Renal cortical epithelial cell (primary cell): Measurements from ENCODE around the gene KCNJ10. TPM values are rescaled to one million over a fixed set of nuclear protein-coding genes. Genes with fewer than 3 reads are reported as not detected.
"Not testable (repeated sequence)": the region's sequence is repeated elsewhere in the genome, so short reads cannot be mapped to it uniquely, and the experiment has no call there.

Experiments
- DNase-seq: peaks from one replicate; pipeline ENCODE4 v3.0.0-alpha.2; 2011; ENCODE audit warnings: low read depth
- total RNA-seq: library from RNA; depleted of rRNA; stranded (reverse); fragments of >200 nt; gene quantifications from 2 replicates; pipeline ENCODE4 v1.2.3, GENCODE V29; 2014

Gene KCNJ10
- total RNA-seq, 1 donor from 2014 or later = 0.15 TPM

DNA sequence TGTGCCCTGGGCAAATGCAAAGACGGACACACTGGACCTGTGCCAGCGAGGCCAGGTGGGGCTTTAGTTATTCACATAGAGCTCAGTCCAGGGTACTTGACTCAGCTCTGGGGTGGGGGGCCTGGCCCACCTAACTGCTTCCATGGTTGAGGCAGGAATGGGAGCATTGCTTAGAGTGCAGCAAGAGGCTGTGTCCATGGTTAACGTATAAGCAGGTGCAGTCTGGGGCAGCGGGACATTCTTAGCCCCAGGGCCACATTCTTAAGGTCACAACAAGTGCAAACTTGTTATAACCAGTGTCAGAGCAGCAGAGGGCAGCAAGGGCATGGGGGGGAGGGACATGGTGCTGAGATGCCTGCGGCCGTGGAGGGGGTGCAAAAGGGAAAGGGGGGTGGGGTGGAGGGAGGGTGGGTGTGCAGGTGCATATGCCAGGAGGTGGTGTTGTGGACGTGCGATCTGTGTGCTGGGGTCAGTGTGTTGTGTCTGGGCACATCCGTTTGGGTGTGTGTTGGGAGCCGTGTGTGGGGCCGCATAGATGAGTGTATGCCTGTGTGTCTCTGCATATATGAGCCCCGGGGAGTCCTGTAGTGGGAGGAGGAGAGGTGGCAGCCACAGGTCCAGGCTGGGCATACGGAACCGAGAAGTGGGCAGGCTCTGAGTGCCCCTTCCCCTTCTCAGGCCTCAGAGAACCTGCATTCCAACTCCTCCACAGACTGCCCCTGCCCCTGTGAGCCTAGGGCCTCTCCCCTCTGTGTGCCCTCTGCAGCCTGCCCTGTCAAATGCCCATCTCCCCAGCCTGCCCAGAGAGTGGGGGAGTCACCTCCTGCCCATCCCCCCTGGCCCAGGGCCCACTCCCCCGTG, 8.4 kb downstream of the KCNJ10 start:
- DNase-seq = peak; percentile 81

DNA sequence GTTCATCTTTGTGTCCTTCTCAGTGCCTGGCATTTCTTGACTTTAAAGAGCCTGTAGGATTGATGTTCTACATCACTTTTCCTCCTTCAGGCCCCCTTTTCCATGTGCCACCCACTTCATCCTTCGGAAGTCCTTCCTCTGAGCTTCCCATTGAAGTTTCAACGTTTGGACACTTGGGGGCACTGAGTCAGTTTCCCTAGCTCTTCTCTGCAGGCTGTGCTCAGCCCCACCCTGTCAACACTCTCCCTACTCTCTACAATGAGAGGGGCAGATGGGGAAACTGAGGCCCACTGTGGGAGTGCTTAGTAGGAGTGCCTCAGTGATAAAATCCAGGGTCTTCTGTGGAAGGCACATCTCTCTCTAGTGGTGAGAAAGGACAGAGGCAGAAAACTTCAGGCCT, 11.9 kb downstream of the KCNJ10 start:
- no peak for DNase-seq

DNA sequence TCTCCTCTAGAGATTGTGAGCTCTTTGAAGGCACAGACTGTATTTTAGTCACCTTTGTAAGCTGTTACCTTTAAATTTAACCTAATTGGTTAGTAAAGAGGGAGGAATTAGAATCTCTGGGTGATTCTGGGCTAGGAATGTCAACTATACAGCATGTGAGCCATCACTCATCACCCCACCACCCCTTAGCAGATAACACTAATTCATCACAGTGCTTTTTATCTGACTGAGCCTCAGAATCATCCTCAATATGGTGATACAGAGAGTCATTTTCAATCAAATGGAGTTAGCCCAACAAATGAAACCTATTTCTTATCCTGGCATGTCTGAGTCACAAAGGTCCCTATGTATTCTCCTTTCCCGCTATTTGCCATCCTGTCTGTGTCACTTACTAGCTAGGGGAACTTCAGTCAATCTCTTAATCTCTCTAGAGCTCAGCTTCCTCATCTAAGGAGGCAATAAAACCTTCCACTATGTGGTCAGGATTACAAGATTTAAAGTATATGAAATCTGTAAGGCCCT, 13.3 kb downstream of the KCNJ10 start:
- no peak for DNase-seq

DNA sequence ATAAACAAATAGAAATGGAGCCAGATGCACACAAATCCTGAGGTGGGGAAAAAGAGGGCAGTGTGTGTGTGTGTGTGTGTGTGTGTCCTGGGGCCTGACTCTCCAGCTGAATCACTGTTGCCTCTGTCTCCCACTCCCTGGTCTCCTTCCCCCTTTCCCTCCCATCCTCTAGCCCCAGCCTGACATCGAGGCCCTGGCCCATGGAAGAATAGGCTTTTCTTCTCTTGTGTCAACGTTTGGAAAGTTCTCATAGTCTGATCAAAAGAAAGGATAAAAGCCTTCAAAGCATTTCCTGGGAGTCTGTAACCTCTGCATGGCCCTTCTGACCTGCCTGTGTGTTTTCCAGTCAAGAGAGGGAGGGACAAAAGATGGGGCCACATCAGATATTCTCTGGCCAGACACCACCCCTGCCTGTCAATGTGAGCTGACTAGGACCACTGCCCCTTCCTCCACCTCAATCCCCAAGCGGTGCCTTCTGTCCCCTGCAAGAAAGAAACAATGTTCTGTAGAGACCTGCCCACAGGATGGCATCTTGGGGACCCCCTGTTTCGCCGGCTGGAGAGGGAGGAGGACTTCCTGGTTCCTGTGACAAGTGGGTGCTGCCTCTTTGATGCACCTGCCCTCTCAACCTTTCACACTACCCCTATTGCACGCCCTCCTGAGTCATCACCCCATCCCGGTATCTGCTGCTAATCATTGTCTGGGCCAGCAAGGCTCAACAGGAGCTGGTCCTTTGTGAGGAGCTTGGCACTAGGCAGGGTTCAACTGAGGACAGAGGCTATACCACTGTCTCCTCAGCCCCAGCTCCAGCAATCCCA, 16.2 kb downstream of the KCNJ10 start:
- no peak for DNase-seq

DNA sequence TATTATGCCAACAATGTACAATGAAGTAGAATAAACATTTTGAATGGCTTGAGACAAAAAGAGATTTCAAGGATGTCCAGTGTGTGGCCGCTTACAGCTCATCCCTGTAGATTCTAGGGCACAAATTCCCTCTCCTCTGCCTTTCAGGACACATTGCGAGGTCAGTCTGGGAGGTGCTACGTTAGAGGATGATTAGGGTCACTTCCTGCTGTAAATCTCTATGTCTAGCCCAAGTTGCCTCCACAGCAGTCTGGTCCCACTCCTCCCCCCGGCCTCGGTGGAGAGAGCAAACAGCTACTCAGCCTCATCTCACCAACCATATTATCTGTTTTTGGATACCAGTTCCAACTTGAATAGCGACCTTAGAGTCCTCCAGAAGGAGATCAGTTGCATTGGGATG, 17.0 kb downstream of the KCNJ10 start:
- DNase-seq = no peak

DNA sequence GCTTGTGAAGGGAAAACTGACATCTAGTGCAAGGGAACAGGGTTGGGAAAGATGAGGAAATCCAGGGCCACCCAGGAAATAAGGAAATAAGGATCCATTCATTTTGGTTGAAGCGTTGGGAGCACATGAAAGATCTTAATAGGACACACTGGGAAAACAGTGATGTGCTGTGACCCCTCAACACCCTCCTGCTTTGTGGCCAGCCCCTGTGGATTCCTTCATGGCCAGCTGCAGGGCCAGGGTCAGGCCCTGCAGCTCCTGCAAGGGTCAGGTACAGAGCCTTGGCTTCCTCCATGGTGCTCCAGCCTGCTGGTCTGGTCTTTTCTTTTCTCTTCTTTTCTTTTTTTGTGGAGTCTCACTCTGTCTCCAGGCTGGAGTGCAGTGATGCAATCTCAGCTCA, 19.3 kb downstream of the KCNJ10 start:
- no peak for DNase-seq

DNA sequence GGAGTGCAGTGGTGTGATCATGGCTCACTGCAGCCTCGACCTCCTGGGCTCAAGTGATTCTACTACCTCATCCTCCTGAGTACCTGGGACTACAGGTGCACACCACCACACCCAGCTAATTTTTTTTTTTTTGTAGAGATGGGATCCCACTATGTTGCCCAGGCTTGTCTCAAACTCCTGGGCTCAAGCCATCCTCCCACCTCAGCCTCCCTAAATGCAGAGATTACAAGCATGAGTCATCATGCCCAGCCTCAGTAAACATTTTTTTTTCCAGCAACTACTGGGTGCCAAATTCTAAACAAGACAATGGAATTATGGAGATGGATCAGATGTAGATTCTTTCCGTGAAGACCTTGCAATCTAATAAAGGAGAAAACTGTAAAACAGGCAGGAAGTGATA, 19.8 kb downstream of the KCNJ10 start:
- not testable (repeated sequence) for DNase-seq

DNA sequence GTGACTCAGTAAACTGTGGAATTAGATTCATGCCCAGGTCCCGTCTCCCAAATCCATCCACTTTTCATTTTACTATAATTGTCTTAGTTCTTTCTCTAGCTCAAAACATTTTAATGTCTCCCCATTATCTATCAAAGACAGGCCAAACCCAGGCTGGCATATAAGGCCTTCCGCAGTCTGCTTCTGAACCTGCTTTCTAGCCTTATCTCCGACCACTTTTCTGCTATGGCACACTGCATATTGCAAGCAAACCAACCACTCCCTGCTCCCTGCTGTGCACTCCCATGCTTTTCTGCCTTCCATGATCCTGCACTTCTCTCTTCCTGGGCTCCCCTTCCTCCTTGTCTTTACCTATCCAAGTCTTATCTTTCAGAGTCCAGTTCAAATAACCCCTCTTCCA, 20.9 kb downstream of the KCNJ10 start:
- no peak for DNase-seq

DNA sequence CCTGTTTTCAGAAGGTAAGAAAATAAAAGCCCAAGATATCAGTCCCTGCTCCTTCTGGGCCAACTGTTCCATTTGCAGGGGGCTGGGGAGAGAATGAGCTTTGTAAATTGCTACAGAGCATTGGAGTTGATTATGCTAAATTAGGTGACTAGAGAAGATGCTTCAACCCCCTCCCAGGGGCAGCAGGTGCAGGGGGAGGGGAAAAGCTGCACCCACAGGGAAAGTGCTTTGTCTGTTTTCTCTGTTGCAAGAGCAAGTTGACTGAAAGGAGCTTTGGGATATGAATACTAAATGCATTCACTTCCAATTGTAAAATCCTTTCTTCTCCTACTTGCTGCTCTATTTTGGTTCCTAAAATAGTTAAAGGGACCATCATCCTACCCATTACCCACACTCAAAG, 21.6 kb downstream of the KCNJ10 start:
- DNase-seq = no peak

DNA sequence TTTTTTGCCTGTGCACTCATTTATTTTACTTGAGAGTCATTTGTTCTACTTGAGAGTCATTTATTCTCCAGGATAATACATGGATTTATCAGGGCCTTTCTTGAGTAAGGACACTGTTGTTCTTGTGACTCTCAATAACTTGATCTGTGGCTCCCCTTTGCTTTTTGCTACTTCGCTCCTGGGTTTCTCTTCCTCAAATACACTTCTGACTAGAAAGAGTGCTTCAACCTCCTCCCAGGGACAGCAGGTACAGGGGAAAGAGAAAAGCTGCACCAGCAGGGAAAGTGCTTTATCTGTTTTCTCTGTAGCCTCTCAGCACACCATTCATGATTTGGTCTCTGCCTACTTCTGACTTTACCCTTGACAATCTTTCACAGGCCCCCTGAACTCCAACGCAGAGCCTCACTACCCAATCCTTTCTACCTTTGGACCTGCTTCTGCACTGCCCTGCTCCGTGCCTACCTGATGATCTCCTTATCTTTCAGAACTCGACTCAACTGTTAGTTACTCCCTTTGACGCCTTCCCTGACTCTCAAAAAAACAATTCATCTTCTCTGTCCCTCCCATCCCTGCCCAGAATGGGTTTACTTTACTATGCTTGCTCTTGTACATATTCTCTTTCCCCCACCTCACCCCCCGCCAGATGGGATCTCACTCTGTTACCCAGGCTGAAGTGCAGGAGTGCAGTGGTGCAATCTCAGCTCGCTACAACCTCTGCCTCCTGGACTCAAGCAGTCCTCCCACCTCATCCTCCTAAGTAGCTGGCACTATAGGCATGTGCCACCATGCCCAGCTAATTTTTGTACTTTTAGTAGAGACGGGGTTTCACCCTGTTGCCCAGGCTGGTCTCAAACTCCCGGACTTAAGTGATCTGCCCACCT, 22.6 kb downstream of the KCNJ10 start:
- no peak for DNase-seq

DNA sequence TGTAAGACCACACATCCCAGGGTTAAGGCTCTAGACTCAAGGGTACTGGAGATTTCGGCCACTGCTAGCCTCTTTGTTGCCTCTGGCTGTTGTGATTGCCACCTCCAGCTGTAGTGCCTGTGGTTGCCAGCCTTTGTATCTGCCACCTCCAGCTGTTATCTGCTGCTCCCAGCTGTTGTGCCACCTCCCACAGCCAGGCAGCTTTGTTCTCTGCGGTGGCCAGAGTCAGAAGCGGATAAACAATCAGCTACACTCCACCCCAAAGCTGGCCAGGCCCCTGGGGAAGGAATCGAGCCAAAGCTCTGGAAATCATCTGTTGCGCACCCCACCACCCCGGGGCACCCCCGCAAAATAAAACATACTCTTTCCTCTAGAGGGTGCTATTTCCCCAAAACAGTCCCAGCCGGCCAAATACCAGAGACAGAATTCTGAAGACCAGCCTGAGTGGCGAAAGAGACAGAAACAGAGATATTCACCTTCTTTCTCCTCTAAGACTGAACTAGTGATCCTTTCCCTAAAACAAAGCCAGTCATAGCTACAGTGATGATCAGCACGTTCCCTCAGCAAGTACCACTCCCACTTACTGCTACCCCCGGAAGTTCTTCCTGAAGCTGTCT, 23.4 kb downstream of the KCNJ10 start:
- peak; percentile 11 for DNase-seq

DNA sequence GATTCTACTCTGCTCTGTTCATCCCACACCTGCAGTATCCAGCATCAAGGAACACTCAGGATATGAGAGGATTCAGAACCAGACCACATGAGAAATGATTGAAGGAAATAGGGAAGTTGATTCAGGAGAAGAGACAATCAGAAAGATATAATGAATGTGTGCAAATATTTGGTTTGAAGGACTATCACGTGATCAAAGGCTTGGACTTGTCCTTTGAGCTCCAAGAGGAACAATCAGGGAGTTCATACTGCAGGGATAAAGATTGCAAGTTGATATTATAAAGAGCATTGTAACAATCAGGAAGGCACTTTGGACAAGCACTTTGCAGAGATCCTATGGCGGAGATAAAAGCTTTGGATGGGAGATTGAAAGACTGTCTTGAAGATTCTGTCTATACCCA, 24.3 kb downstream of the KCNJ10 start:
- DNase-seq = no peak

DNA sequence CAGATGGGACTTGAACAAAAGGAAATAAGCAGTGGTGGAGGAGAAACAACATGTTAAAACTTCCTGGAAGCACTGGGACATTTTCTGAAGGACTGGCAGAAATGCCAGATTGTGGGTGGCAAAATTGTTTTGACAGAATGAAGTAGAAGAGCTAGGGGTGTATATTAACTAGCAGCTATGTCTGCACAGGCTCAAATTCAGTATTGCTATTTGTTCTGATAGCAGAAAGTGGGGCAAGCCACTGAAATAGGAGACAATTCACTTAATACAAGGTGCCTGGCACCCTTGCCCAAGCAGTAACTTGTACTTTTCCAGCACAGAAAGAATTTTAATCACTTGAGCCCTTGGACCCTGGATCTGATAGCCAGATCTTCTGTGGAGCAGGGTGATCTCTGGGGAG, 26.4 kb downstream of the KCNJ10 start:
- DNase-seq = no peak

DNA sequence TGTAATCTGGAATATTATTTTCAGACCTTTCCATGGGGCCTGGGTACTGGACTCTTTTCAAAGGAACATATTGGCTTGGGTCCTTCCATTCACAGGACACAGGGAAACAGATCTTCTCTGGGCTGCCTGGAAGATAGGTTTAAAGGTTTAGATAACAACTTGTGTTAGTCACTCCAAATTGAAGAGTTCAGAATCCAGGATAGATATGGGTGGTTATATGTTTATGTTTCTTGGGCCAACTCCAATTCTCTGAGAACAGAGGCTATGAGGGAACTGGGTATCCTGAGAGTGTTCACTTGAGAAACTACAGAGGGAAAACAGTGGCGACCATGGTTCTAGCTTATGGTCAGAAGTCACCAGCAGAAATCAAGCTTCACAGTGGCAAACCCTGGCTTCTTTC, 29.5 kb downstream of the KCNJ10 start:
- no peak for DNase-seq

DNA sequence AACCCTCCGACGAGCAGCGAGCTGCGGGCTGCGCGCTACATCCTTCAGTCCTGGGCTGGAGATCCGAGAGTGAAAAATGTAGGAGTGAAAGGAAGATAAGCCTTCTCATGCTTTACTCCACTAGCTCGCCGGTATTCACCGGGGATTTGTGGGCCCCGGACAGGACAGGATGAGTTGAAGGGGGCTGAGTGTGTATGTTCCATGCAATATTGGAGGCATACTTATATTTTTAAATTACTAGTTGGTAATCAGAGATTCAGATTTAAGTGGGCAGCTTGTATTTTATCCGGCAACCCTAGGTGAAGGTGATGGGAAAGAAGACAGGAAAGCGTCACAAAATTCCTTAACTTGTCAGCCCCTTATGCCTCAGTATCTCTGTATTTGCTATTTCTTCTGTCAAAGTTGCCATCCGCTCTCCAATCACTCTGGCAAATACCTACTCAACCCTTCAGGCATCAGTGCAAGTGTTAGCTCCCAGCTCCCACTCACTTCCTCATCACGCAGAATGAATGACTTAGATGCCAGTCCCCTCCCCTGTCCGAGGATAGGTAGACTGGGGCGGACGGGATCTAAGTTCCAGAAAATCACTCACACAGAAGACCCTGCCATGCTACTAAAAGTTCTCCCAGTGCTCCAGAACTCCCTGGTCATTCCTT, 37.7 kb downstream of the KCNJ10 start:
- DNase-seq = peak; percentile 26

DNA sequence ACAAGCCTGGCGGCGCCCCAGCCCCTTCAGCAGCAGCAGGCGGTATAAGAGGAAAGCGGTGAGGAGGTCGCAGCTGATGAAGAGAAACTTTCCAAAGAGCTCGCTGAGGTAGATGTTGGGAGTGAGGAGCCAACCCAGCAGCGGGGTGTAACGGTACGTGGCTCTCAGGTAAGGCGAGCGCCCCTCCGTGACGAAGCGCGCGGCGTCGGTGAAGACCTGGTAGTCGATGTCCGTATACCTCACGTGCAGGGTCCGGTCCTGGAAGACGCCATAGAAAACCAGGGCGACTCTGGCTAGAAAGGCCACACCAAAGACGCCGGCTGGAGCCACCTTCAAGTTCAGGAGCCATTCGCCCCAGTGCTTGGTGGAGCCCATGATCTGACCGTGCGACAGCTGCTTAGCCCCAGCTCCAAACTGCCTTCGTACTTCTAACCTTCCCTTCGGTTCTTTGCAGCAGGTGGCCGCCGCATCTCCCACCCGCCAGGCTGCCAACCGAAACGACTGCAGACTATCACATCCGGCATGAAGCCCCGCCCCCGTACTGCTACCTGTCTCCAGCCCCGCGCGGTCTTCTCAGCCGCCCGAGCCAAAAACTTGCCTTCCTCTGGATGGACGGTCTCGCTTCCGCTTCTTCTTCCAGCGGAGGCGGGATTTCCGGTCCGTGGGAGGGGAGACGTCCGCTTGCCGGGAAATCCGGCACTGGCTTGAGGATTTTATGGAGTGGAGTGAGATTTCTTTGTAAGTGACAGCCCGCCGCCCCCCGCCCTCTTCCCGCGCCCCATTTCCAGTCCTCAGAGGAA, 38.4 kb downstream of the KCNJ10 start, which contains the start of gene PIGM:
Gene PIGM (minus strand): TSS at position 626 of the 800 bp plus-strand sequence. CDS start 251 bp downstream, at position 375.
- DNase-seq = peak; percentile 83

DNA sequence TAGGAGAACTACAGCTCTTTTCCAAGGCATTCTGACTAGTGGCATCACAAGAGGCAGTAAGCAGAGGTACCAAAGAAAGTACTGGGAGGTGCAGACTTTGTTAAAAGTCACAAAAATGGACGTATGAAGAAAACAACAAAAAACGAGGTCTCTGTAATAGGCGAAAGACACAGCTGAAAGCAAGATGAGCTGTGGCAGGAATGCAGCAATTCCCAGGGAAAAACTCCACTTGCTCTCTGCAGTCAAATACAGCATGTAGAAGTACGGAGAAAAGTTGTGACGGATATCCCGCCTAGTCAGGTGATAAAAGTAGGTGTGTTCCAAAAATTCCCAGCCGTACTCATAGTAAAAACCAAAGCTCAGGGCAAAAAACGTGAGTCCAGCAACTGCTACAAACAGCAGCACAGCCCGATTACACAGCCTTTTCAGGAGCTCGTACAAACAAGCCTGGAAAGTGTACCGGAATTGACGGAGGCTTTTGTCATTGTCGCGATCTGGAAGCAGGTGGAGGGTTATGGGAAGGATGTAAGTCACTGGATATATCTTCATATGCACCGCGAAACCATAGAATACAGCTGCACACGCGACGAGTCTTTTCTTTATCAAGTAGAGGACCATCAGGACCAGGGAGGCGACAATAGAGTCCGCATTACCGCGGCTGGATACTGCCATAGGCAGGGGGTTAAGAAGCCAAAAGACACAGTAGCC, 39.1 kb downstream of the KCNJ10 start:
- DNase-seq = peak; percentile 8

DNA sequence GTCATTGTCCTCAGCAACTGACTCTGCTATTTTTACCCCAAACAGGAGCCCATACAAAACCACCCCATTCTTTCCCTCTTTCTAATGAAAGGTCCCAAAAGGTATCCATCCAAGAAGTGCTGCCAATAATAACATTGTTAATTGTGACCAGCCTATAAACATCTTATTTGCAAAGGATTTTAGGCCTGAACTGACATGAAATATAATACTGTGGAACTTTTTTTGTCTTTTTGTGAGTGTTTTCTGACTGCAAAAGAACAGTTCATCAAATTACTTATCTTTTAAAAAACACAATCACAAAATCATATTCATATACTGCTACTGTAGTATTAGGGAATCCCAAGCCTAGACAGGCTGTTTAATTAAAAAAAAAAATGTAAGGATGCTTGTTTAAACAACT, 41.5 kb downstream of the KCNJ10 start:
- DNase-seq = no peak

DNA sequence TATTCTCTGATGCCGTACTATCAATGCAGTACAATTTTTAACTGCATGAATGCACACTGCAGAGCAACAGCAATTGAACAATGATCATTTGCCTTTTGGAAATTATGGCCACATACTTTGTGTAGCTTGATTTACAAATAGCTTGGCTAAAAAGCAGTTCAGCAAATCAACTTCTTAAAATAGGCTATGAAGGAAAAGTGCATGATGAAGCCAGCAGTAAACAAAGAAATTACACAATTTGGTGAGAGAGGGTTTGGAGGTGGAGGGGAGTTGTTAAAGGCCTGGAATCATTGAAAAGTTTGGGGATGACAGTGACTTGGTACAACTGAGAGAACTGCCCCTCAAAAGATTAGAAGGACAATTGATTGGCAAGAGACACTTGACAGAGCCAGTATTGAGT, 44.6 kb downstream of the KCNJ10 start:
- no peak for DNase-seq
